HG02943 (cell line): ENCODE measurements around the gene KLHL14.
"Not testable (repeated sequence)": the region's sequence is repeated elsewhere in the genome, so short reads cannot be mapped to it uniquely, and the experiment has no call there.

Experiments
- ATAC-seq: cut with Tn5 transposase; IDR thresholded peaks from one replicate; pipeline ENCODE4 v1.9.1; 2021; ENCODE audit warnings: mild to moderate bottlenecking, low read depth, moderate library complexity; ENCODE audit not compliant: unreplicated experiment

The KLHL14 gene, protein sequence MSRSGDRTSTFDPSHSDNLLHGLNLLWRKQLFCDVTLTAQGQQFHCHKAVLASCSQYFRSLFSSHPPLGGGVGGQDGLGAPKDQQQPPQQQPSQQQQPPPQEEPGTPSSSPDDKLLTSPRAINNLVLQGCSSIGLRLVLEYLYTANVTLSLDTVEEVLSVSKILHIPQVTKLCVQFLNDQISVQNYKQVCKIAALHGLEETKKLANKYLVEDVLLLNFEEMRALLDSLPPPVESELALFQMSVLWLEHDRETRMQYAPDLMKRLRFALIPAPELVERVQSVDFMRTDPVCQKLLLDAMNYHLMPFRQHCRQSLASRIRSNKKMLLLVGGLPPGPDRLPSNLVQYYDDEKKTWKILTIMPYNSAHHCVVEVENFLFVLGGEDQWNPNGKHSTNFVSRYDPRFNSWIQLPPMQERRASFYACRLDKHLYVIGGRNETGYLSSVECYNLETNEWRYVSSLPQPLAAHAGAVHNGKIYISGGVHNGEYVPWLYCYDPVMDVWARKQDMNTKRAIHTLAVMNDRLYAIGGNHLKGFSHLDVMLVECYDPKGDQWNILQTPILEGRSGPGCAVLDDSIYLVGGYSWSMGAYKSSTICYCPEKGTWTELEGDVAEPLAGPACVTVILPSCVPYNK

DNA sequence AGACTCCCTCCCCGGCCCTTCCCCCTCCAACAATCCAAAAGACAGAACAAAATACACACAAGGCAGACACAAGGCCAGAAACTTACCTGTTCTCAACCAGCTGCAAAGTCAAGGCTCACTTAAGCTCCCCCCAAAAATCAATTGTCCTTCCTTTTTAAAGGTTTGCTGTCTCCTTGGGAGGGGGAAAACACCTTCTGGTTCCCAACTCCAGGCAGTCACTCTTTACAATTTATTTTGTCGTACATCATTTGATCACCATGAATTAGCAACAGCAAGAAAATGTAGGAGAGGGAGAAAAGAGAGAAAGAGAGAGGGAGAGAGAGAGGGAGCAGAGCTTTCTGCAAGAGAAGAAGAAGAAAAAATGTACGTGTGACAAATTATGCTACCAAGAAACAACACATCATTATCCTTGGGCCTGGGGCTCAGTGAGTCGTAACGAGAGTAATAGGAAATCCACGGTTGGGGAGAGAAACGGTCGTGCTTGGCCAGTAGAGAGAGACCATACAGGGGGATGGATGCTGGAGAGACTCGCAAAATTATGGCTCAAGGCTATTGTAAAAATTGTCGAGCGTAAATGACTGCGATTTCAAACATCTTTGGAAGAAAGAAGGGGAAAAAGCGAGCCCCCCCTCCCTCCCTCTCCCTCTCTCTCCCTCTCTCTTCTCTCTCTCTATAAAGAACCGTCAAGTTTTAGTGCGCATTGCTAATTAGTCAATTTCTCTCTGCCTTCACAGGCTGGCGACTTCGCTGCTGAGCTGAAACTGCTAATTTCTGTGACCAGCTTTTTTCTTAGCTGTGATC is at the start of gene KLHL14:
KLHL14 (minus strand) TSS at position 443 of the 801 bp plus-strand sequence. CDS start 2,432 bp downstream, outside the sequence.
- ATAC-seq = no peak

DNA sequence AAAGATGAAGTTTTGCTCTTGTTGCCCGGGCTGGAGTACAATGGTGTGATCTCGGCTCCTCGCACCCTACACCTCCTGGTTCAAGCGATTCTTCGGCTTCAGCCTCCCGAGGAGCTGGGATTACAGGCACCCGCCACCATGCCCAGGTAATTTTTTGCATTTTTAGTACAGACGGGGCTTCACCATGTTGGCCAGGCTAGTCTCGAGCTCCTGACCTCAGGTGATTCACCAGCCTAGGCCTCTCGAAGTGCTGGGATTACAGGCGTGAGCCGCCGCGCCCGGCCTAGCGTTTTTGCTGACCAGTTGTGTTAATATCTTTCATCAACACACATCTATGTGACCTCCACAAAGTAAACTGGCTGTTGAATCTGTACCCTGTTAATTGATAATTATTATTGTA is 49.4 kb upstream of the KLHL14 start:
- no peak for ATAC-seq

DNA sequence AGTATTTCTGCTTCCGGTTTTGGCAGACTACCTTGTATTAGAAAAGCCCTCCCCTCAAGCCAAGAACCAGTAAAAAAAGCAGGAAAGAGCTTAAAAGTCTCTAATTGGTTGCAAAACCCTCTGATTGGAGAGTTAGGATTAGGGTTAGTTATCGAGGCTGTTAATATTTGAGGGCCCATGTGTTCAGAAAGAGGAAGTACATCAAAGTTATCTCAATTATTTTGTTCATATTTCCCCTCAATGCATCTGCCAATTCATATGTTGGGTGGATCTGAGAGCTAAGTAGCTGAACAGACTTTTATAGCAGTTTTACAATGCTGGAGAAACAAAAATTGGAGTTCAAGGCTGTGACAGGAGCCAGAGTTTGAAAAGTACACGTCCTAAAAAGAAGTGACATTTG is 43.1 kb upstream of the KLHL14 start:
- ATAC-seq = no peak

DNA sequence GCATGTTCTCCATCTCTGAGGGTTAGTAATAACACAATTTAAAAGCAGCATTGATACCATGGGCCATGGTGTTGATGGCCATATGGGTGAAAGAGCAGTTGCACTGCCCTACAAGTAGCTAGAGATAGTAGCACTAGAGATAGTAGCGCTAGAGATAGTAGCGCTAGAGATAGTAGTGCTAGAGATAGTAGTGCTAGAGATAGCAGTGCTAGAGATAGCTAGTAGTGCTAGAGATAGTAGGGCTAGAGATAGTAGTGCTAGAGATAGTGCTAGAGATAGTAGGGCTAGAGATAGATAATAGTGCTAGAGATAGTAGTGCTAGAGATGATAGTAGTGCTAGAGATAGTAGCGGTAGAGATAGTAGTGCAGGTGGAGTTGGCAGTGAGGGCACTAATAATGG is 39.5 kb upstream of the KLHL14 start:
- no peak for ATAC-seq

DNA sequence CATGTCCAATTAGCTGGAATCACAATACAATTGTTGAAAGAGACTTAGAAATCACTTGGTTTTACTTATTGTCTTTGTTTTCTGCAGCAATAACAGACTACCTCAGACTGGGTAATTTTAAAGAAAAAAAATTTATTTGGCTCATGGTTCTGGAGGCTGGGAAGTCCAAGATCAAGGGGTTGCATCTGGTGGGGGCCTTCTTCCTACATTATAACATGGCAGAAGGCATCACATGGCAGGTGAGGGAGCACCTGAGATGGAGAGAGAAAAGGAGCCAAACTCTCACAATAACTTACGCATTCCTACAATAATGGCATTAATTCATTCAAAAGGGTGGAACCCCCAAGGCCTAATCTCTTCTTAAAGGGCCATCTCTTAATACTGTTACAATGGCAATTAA is 37.5 kb upstream of the KLHL14 start:
- ATAC-seq = no peak

DNA sequence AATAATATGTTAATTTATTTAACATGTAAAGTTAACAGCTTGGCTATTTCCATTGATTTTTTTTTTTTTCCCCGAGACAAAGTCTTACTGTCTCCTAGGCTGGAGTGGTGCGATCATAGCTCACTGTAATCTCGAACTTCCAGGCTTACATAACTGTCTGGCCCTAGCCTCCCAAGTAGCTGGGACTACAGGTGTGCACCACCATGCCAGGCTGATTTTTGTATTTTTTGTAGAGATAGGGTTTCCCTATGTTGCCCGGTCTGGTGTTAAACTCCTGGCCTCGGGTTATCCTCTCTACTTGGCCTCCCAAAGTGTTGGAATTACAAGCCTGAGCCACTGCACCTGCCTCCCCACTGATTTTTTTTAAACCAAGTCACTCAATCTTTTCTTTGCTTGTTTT is 32.5 kb upstream of the KLHL14 start:
- no peak for ATAC-seq

DNA sequence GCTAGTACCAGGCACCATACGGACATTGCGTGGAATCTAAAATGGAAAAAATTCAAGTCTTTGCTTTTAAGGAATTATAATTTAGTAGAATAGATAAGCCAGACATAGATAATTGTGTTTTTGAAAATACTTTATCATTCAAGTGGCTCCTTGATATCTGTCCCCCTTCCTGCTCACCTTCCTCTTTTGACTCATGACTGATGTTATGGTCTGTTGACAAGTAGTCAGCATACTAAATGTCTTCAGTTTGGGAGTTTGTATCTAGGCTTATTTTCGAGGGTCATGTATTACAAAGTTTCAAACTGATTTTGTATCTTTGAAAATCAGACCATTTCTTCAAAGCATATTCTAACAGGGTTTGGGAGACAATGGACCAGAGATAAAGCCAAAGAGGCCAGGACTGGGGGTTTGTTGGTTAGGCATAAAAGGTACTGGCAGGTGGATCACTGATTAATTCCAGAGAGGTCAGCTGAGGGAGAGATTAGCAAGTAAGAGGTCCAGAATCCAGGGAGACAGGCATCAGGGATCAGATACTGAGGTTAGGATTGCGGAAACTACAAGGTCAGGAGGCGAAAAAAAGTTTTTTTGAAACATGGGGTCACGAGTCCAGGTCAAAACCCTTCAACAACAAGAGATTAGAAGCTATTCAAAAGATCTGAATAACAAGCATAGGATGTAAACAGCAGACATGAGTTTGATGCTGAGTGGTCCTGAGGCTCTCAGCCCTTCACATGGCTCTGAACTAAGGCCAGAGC is 31.5 kb upstream of the KLHL14 start:
- ATAC-seq = no peak

DNA sequence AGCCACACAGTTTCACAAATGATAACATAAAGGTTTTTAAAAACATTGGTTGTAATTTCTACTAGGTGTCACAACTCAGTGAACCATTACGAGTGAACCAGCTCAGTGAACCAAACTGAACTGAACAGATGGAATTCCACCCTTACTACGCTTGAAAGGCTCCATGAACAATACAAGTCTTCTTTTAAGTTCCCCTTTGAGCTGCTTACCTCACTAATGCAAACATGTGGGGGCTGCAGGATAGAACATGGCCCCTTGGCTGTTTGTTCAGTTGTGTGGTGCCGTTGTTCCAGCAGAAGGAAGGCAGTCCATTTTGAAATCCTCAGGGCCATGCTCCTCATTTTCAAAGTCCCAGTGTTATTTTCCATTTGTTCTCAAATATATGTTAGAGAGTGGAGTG is 30.7 kb upstream of the KLHL14 start:
- ATAC-seq = peak; percentile 88

DNA sequence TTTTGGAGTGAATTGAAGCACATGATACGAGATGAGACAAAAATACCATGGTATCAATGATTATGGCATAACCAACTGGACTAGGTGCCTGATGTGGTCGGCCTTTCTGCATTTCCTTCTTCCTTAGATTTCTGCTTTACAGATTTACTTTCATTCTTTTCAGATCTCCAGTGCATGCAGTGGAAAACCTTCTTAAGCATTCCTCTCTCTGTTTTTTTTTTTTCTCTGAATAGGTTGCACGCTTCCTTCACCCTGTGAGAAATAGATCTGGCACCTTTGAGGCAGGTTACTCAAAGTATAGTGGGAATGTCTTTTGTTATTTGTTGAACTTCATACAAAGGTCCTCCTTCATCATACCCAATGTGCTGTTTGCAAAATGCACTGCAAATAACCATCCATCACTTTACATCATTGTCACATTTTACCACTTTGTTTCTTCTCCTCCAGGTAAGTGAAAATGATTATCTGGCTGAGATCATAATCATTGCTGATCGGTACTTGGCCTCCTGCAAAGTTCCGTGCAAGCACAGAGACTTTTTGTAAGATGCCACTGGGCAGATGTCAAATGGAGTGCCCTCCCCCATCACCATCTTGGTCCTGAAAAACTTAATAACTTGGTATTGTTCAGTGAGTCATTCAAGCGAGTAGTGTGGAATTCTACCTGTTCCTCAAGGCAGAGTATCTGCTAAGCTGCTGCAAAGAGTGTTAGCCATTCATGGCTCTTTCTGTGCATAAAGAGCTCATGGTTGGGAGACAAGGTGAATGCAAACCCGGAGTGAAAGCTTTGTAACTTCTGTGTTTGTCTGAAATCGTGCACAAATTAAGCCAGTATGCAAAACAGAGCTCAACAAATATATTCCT is 30.0 kb upstream of the KLHL14 start:
- ATAC-seq = peak; percentile 59

DNA sequence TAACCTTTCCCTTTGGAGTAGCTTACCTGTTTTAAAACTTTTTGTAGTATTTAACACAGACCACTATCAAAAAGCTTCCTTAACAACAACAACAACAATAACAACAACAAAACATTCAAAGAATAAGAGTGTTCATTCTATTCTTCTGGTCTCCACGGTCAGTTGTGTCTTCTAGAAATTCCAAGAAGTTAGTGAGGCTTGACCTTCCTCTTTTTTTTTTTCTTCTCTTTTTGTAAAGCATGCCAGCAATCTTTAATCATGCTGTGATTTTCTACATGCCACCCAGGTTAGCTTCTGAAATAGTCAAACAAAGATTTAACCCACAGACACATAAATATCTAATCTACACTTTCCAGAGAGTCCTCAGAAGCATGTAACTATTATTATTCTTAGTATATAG is 28.4 kb upstream of the KLHL14 start:
- no peak for ATAC-seq

DNA sequence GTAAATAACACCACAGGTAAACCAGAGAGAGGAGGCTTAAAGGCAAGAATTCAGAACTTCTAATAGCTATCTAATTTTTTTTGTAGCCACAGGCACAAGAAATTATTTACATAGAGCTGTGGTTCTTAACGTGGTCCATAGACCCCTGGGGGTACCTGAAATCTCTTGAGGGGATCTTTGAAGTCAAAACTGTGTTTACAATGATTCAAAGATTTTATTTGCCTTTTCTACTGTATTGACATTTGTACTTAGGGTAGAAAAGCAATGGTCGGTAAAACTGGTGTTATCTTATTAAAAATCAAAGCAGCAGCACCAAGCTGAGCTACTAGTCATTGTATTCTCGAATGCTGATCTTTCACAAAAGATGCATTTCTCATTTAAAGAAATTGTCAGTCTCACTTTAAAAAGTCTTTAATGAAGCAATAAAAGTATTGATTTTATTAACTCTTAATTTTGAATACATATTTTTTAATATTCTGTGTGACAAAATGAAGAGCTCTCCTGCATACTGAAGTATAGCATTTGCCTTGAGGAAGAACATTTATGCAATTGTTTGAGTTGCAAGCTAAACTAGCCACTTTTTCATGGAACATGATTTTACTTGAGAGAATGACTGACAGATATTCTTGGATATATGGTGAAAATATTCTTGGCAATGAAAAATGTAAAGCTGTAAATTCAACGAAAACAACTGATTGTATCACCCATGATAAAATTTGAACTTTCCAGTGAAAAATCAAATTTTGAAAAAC is 25.6 kb upstream of the KLHL14 start:
- no peak for ATAC-seq

DNA sequence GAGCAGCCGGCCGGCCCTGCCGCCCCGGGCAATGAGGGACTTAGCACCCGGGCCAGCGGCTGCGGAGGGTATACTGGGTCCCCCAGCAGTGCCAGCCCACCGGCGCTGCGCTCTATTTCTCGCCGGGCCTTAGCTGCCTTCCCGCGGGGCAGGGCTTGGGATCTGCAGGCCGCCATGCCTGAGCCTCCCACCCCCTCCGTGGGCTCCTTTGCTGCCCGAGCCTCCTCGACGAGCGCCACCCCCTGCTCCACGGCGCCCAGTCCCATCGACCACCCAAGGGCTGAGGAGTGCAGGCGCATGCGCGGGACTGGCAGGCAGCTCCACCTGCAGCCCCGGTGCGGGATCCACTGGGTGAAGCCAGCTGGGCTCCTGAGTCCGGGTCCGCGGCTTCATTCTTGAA is 21.8 kb upstream of the KLHL14 start:
- not testable (repeated sequence) for ATAC-seq

DNA sequence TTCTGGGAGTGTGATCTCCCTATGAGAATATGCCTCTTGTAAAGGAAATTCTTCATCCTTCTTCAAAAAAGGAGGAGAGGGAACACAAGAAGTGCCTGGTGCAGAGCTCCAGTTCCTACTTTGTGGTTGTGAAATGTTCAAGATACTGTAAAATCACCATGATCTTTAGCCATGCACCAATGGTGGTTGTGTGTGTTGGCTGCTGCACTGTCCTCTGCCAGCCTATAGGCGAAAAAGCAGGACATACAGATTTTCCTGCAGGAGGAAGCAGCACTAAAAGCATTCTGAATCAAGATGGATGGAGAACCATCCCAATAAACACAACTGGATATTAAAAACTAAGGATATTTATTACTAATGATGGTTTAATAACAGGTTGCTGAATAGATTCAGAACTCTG is 6.2 kb upstream of the KLHL14 start:
- no peak for ATAC-seq

DNA sequence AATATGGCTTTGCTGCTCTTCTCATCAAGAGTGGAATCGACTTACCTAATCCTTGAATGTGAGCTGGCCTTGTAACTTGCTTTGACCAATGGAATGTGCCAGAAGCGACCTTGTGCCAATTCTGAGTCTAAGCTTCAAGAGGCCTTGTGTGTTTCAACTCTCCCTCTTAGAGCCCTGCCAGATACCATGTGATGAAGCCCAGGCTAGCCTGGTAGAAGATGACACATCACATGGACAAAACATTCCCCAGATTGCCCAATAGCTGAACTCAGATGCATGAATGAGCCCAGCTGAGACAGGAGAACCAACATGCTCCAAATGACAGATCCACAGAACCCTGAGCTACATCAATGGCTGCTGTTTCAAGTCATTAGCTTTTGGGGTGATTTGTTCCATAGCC is 4.2 kb upstream of the KLHL14 start:
- ATAC-seq = no peak

DNA sequence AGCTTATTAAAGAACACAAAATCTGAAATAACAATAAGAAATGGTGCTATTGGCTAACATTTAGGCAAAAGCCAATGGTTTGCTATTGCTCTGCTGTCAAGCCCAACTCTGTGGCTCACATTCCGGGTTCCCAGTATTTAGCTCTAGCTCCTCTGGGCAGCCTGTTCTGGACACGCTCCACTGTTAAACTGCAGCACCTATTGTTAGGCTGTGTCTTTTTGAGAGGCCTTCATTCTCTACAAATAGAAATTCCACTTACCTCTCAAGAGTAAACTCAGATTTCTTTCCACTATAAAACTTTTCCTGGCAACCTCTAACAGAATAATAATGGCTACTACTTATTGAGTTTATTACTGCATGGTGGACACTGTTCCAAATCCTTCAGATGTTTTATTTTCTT is 3.7 kb upstream of the KLHL14 start:
- ATAC-seq = no peak

DNA sequence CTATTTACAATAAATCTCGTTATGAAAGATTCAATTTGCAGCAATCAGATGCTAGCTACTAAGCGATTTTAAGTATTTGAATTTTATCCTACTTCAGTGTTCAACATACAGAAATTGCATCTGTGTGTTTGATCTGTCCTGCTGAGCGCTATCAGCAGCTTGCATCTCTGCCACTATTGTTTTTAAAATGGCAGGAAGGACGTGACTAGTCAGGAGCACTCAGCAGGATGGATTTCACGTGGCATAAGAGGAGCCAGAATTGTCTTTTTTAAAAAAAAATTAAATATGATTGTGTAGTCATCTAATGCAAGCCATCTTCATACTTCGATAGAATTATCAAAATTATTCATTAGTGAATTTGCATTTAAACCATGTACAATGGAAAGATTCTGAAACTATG is 2.8 kb upstream of the KLHL14 start:
- no peak for ATAC-seq

DNA sequence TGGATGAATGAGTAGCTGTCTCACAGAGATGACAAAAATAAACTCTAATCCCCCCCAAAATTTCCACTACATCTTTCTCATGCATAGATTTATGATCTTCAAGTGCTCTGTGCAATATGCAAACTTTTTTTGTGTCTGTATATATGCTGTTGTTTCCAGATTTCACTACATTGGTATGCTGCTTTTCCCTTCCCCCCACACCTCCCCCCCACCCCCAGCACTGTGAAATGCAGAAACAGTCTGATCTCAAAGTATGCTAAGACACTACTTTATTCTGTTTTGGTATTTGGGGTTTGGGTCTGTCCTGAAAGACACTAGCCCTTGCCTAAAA is 524 bp upstream of the KLHL14 start:
- ATAC-seq = no peak

DNA sequence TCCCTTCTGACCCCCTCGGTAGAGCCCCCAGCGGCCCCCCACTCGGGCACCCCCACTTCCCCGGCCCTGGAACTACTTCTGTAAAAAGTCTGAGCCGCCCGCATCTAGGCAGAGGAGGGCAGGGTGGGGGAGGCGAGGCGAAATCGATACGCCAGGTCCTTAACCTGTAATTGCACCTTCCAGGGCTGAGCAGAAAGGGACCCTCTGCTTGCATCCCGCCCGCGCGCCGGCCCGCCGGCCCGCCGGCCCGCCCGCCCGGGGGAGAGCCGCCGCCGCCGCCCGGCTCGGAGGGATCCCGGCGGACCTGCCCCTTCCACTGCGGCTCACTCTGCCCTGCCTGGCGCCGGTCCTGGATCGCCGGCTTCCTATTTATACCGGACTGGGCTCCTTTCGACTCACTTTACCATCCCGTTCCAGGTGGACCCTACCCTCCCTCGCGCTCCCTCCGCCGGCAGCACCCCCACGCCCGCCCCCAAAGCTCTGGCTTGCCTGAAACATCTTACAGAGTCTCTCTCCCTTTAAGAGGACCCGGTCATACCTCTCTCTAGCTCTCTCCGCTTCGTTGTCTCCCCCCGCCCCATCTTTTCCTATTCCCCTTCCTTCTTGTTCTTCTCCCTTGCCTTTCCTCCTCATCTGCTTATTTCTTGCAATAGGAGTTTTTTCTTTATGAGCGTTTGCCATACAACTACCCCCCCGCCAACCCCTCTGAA is 797 bp downstream of the KLHL14 start:
- no peak for ATAC-seq
